HEK293 (cell line): Measurements from ENCODE around the gene PIGR.

Experiments
- CTCF ChIA-PET: fragments of 350-600 bp; formaldehyde crosslinking; extraction: SDS; loops from one replicate; lab custom pipeline; 2021; ENCODE audit warnings: antibody characterized with exemption; lab: Yijun Ruan, JAX
- POLR2A ChIA-PET: fragments of 300-600 bp; formaldehyde crosslinking; extraction: SDS; loops from one replicate; lab custom pipeline; 2020; ENCODE audit warnings: antibody characterized with exemption, inconsistent platforms; lab: Yijun Ruan, JAX
- H3K27ac ChIP-seq: fragments of 200-500 bp; sonication (Bioruptor generic); 2 replicates; pipeline ENCODE4 v1.5.1; 2014; ENCODE audit warnings: low read depth, low read length, control low read depth, inconsistent platforms; ENCODE audit errors: extremely low read depth
- H3K36me3 ChIP-seq, 2 experiments: fragments of 200-500 bp in 1 of 2; sonication (Bioruptor generic) in 1 of 2; 1 replicate in 1 of 2; 2 replicates in 1 of 2; pipeline ENCODE4 v1.5.1; 2014 to 2017; ENCODE audit warnings: inconsistent platforms in 2 of 2, low read length in 2 of 2; ENCODE audit not compliant: control insufficient read depth in 2 of 2, insufficient read depth in 1 of 2
- H3K4me1 ChIP-seq: fragments of 200-500 bp; sonication (Bioruptor generic); 2 replicates; pipeline ENCODE4 v1.5.1; 2014; ENCODE audit warnings: mild to moderate bottlenecking, low read length, inconsistent platforms; ENCODE audit not compliant: control insufficient read depth, insufficient read depth
- H3K4me3 ChIP-seq: 2 replicates; pipeline ENCODE4 v1.5.1; 2011; ENCODE audit warnings: low read depth, mild to moderate bottlenecking, control low read depth, low read length, moderate library complexity
- H3K9me3 ChIP-seq: fragments of 200-500 bp; sonication (Bioruptor generic); 2 replicates; pipeline ENCODE4 v1.5.1; 2014; ENCODE audit warnings: low read depth, low read length, inconsistent platforms; ENCODE audit not compliant: control insufficient read depth, insufficient read depth
- BCL11A ChIP-seq: fragments of 450-650 bp; formaldehyde crosslinking; IDR thresholded peaks from 2 replicates; pipeline ENCODE4 v1.5.1; 2016; ENCODE audit warnings: low read depth, missing biosample characterization, missing genetic modification characterization
- HOXA7 ChIP-seq: sonication (generic); formaldehyde crosslinking; IDR thresholded peaks from 2 replicates; pipeline ENCODE4 v1.8.1; 2022; ENCODE audit warnings: missing genetic modification reagents, borderline replicate concordance
- KLF1 ChIP-seq: fragments of 450-650 bp; formaldehyde crosslinking; IDR thresholded peaks from 2 replicates; pipeline ENCODE4 v1.5.1; 2016; ENCODE audit warnings: missing biosample characterization, missing genetic modification characterization
- KLF8 ChIP-seq: fragments of 450-650 bp; formaldehyde crosslinking; IDR thresholded peaks from 2 replicates; pipeline ENCODE4 v1.5.1; 2016; ENCODE audit warnings: missing biosample characterization, missing genetic modification characterization
- SP3 ChIP-seq: fragments of 450-650 bp; formaldehyde crosslinking; IDR thresholded peaks from 2 replicates; pipeline ENCODE4 v1.5.1; 2016; ENCODE audit warnings: missing biosample characterization, missing genetic modification characterization
- YY2 ChIP-seq: fragments of 450-650 bp; formaldehyde crosslinking; IDR thresholded peaks from 2 replicates; pipeline ENCODE4 v1.5.1; 2016; ENCODE audit warnings: missing biosample characterization, missing genetic modification characterization
- ZBTB21 ChIP-seq: fragments of 450-650 bp; formaldehyde crosslinking; IDR thresholded peaks from 2 replicates; pipeline ENCODE4 v1.5.1; 2017; ENCODE audit warnings: missing biosample characterization, missing genetic modification characterization
- ZFP41 ChIP-seq: fragments of 450-650 bp; formaldehyde crosslinking; IDR thresholded peaks from 2 replicates; pipeline ENCODE4 v1.5.1; 2016; ENCODE audit warnings: missing biosample characterization, missing genetic modification characterization, borderline replicate concordance
- ZNF155 ChIP-seq: fragments of 450-650 bp; formaldehyde crosslinking; IDR thresholded peaks from 2 replicates; pipeline ENCODE4 v1.5.1; 2016; ENCODE audit warnings: missing biosample characterization, missing genetic modification characterization
- ZNF211 ChIP-seq: fragments of 450-650 bp; formaldehyde crosslinking; IDR thresholded peaks from 2 replicates; pipeline ENCODE4 v1.5.1; 2016; ENCODE audit warnings: low read depth, missing biosample characterization, missing genetic modification characterization
- ZNF221 ChIP-seq: fragments of 450-650 bp; formaldehyde crosslinking; IDR thresholded peaks from 2 replicates; pipeline ENCODE4 v1.5.1; 2017; ENCODE audit warnings: missing biosample characterization, missing genetic modification characterization, borderline replicate concordance
- ZNF302 ChIP-seq: fragments of 450-650 bp; formaldehyde crosslinking; IDR thresholded peaks from 2 replicates; pipeline ENCODE4 v1.5.1; 2016; ENCODE audit warnings: missing biosample characterization, missing genetic modification characterization, low read depth
- ZNF324 ChIP-seq: fragments of 450-650 bp; formaldehyde crosslinking; IDR thresholded peaks from 2 replicates; pipeline ENCODE4 v1.5.1; 2016; ENCODE audit warnings: missing biosample characterization, missing genetic modification characterization
- ZNF473 ChIP-seq: fragments of 450-650 bp; formaldehyde crosslinking; IDR thresholded peaks from 2 replicates; pipeline ENCODE4 v1.5.1; 2017; ENCODE audit warnings: missing biosample characterization, missing genetic modification characterization
- ZNF529 ChIP-seq: fragments of 450-650 bp; formaldehyde crosslinking; IDR thresholded peaks from 2 replicates; pipeline ENCODE4 v1.5.1; 2017; ENCODE audit warnings: missing genetic modification characterization, missing biosample characterization; ENCODE audit not compliant: insufficient replicate concordance
- ZNF558 ChIP-seq: fragments of 450-650 bp; formaldehyde crosslinking; IDR thresholded peaks from 2 replicates; pipeline ENCODE4 v1.5.1; 2016; ENCODE audit warnings: missing biosample characterization, missing genetic modification characterization
- ZNF600 ChIP-seq: fragments of 450-650 bp; formaldehyde crosslinking; IDR thresholded peaks from 2 replicates; pipeline ENCODE4 v1.5.1; 2016; ENCODE audit warnings: missing biosample characterization, missing genetic modification characterization
- ZNF654 ChIP-seq: fragments of 450-650 bp; formaldehyde crosslinking; IDR thresholded peaks from 2 replicates; pipeline ENCODE4 v1.5.1; 2016; ENCODE audit warnings: low read depth, missing biosample characterization, missing genetic modification characterization
- ZNF660 ChIP-seq: fragments of 450-650 bp; IDR thresholded peaks from 2 replicates; pipeline ENCODE4 v1.5.1; 2018; ENCODE audit warnings: missing biosample characterization, mild to moderate bottlenecking, missing genetic modification characterization
- ZNF843 ChIP-seq: fragments of 450-650 bp; formaldehyde crosslinking; IDR thresholded peaks from 2 replicates; pipeline ENCODE4 v1.5.1; 2016; ENCODE audit warnings: missing biosample characterization, missing genetic modification characterization
- ZSCAN16 ChIP-seq: fragments of 450-650 bp; formaldehyde crosslinking; IDR thresholded peaks from 2 replicates; pipeline ENCODE4 v1.5.1; 2016; ENCODE audit warnings: missing biosample characterization, missing genetic modification characterization
- ZSCAN30 ChIP-seq: fragments of 450-650 bp; IDR thresholded peaks from 2 replicates; pipeline ENCODE4 v1.5.1; 2018; ENCODE audit warnings: missing biosample characterization, mild to moderate bottlenecking, missing genetic modification characterization, moderate library complexity
- TF ChIP-seq, protein P1 (sequence below): fragments of 450-650 bp; formaldehyde crosslinking; IDR thresholded peaks from 2 replicates; pipeline ENCODE4 v1.5.1; 2016; ENCODE audit warnings: missing biosample characterization, missing genetic modification characterization, low read depth
- TF ChIP-seq, protein P2 (sequence below): fragments of 450-650 bp; formaldehyde crosslinking; IDR thresholded peaks from 2 replicates; pipeline ENCODE4 v1.5.1; 2017; ENCODE audit warnings: missing biosample characterization, mild to moderate bottlenecking, missing genetic modification characterization, moderate library complexity
- TF ChIP-seq, protein P3 (sequence below): fragments of 450-650 bp; formaldehyde crosslinking; IDR thresholded peaks from 2 replicates; pipeline ENCODE4 v1.5.1; 2016; ENCODE audit warnings: missing biosample characterization, missing genetic modification characterization
- TF ChIP-seq, protein P4 (sequence below): fragments of 450-650 bp; formaldehyde crosslinking; IDR thresholded peaks from 2 replicates; pipeline ENCODE4 v1.5.1; 2016; ENCODE audit warnings: missing biosample characterization, missing genetic modification characterization
- TF ChIP-seq, protein P5 (sequence below): fragments of 450-650 bp; formaldehyde crosslinking; IDR thresholded peaks from 2 replicates; pipeline ENCODE4 v1.5.1; 2016; ENCODE audit warnings: missing biosample characterization, missing genetic modification characterization

Gene PIGR

DNA sequence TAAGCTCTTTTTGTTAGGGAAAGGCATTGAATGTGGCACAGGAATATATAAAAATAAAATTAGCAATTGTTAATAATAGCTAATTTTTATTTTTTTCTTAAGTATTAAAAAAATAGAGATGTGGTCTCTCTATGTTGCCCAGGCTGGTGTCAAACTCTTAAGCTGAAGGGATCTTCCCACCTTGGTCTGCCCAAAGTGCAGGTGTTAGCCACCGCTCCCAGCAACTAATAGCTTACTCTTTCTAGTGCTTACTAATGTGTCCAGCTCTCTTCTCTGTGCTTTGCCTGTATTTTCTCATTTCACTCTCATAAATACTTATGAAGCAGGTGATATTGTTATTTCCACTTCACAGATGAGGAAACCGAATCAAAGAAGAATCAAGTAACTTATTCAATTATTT, 62.4 kb downstream of the PIGR start (continued):
- TF ChIP-seq ZNF221, result no peak
- TF ChIP-seq, protein P1, sequence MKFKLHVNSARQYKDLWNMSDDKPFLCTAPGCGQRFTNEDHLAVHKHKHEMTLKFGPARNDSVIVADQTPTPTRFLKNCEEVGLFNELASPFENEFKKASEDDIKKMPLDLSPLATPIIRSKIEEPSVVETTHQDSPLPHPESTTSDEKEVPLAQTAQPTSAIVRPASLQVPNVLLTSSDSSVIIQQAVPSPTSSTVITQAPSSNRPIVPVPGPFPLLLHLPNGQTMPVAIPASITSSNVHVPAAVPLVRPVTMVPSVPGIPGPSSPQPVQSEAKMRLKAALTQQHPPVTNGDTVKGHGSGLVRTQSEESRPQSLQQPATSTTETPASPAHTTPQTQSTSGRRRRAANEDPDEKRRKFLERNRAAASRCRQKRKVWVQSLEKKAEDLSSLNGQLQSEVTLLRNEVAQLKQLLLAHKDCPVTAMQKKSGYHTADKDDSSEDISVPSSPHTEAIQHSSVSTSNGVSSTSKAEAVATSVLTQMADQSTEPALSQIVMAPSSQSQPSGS (tag by site-specific recombination), result no peak
- TF ChIP-seq ZNF302 (tag by site-specific recombination), result no peak
- TF ChIP-seq YY2 (tag by site-specific recombination), result no peak
- TF ChIP-seq, protein P2, sequence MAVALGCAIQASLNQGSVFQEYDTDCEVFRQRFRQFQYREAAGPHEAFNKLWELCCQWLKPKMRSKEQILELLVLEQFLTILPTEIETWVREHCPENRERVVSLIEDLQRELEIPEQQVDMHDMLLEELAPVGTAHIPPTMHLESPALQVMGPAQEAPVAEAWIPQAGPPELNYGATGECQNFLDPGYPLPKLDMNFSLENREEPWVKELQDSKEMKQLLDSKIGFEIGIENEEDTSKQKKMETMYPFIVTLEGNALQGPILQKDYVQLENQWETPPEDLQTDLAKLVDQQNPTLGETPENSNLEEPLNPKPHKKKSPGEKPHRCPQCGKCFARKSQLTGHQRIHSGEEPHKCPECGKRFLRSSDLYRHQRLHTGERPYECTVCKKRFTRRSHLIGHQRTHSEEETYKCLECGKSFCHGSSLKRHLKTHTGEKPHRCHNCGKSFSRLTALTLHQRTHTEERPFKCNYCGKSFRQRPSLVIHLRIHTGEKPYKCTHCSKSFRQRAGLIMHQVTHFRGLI (tag by site-specific recombination), result no peak
- no peak for TF ChIP-seq HOXA7
- TF ChIP-seq, protein P3, sequence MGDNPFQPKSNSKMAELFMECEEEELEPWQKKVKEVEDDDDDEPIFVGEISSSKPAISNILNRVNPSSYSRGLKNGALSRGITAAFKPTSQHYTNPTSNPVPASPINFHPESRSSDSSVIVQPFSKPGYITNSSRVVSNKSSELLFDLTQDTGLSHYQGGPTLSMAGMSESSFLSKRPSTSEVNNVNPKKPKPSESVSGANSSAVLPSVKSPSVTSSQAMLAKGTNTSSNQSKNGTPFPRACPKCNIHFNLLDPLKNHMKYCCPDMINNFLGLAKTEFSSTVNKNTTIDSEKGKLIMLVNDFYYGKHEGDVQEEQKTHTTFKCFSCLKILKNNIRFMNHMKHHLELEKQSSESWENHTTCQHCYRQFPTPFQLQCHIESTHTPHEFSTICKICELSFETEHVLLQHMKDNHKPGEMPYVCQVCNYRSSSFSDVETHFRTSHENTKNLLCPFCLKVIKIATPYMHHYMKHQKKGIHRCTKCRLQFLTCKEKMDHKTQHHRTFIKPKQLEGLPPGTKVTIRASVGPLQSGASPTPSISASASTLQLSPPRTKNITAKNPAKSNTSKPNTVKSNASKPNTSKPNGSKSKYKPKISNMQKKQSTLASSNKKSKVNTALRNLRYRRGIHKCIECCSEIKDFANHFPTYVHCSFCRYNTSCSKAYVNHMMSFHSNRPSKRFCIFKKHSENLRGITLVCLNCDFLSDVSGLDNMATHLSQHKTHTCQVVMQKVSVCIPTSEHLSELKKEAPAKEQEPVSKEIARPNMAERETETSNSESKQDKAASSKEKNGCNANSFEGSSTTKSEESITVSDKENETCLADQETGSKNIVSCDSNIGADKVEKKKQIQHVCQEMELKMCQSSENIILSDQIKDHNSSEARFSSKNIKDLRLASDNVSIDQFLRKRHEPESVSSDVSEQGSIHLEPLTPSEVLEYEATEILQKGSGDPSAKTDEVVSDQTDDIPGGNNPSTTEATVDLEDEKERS (tag by site-specific recombination), result no peak
- no peak for TF ChIP-seq ZNF211 (tag by site-specific recombination)

DNA sequence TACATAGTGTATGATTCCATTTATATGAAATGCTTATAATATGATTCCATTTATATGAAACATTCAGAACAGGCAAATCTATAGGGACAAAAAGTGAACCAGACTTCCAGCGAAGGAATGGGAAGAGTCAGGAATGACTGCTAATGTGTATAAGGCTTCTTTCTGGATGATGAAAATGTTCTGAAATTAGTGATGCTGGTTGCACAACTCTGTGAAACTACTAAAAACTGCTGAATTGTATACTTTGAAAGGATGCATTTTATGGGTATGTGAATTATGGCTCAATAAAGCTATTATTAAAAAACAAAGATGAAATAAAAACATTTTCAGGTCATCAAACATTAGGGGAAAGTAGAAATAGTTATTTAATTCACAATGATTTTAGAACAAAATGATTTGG, 63.1 kb downstream of the PIGR start:
- no peaks in the 10 kb centered on the region for H3K9me3 ChIP-seq
- H3K27ac ChIP-seq, result no peak overlapping the region
- H3K4me1 ChIP-seq, result no peaks in the 10 kb centered on the region
- H3K36me3 ChIP-seq, result no peaks in the 10 kb centered on the region
- CTCF ChIA-PET, result interaction anchor here (0.6 to 3.1 kb wide), 7 partner anchors 8 to 195 kb away, joined by 3 to 10 read pairs (median 4); partner anchors contain the start of gene IL20
- H3K4me3 ChIP-seq, result no peak overlapping the region
- TF ChIP-seq ZNF302 (tag by site-specific recombination) (no peak), ZNF558 (tag by site-specific recombination) (no peak), SP3 (tag by site-specific recombination) (no peak), ZNF843 (tag by site-specific recombination) (no peak), ZSCAN30 (no peak), ZSCAN16 (tag by site-specific recombination) (no peak), ZBTB21 (tag by site-specific recombination) (no peak), ZNF324 (tag by site-specific recombination) (no peak), KLF8 (tag by site-specific recombination) (no peak), BCL11A (tag by site-specific recombination) (no peak), ZNF473 (no peak), ZNF660 (tag by site-specific recombination) (no peak), ZFP41 (tag by site-specific recombination) (no peak), KLF1 (no peak), ZNF600 (tag by site-specific recombination) (no peak), ZNF529 (tag by site-specific recombination) (no peak), ZNF155 (tag by site-specific recombination) (no peak), ZNF654 (tag by site-specific recombination) (no peak)
- TF ChIP-seq, protein P4, sequence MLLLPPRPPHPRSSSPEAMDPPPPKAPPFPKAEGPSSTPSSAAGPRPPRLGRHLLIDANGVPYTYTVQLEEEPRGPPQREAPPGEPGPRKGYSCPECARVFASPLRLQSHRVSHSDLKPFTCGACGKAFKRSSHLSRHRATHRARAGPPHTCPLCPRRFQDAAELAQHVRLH (tag by site-specific recombination), result no peak
- TF ChIP-seq, protein P5, sequence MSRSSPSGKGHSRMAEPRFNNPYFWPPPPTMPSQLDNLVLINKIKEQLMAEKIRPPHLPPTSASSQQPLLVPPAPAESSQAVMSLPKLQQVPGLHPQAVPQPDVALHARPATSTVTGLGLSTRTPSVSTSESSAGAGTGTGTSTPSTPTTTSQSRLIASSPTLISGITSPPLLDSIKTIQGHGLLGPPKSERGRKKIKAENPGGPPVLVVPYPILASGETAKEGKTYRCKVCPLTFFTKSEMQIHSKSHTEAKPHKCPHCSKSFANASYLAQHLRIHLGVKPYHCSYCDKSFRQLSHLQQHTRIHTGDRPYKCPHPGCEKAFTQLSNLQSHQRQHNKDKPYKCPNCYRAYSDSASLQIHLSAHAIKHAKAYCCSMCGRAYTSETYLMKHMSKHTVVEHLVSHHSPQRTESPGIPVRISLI (tag by site-specific recombination), result no peak
- TF ChIP-seq, all 188 proteins: peak for 0
- POLR2A ChIA-PET, result no interaction called here
